ENCODE data around the gene HIPK4.

Gene HIPK4

DNA sequence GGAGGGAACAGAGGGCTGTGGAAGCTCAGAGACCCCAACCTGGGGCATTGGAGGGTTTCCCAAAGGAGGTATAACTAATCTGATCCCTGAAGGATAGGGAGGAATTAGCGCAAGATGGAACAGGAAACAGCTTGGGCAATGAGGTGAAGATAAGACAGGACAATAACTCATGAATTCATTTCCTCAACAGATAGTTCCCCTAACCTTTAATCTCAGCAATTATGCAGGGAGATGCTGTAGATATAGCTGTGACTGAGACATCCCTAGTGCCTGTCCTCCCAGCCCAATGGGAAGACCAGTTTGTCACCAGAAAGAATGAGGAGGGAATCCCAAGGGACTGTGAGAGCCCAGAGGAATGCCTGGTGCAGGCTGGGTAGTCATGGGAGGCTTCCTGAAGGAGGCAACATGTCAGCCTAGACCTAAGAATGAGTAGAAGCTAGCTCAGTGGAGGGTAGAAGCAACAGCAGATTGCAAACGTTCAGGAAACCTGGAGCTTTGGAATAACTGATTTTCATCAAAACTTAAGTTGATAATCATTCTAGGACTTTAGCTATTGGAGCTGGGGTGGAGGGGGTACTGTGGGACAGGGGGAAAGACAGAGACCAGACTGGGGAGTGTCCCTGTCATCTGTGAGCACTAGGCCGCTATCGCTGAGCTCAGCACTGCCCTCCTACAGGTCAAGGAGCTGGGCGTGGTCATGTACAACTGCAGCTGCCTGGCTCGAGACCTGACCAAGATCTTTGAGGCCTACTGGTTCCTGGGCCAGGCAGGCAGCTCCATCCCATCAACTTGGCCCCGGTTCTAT, 18.8 kb downstream of the HIPK4 start:
- TF ChIP-seq SIN3A (IDR thresholded peaks at IDR 0.05; ENCODE audit: borderline replicate concordance, insufficient read depth, low read length) (no peak), FOXP2 (optimal IDR thresholded peaks at IDR 0.05; ENCODE audit: borderline replicate concordance, extremely low read depth, extremely low read length, insufficient read depth) (no peak), TAF1 (IDR thresholded peaks at IDR 0.05; ENCODE audit: borderline replicate concordance, insufficient read depth, low read length) (no peak), POLR2AphosphoS5 (IDR thresholded peaks at IDR 0.05; ENCODE audit: low read depth, low read length) (no peak)
- TF ChIP-seq, protein P1, sequence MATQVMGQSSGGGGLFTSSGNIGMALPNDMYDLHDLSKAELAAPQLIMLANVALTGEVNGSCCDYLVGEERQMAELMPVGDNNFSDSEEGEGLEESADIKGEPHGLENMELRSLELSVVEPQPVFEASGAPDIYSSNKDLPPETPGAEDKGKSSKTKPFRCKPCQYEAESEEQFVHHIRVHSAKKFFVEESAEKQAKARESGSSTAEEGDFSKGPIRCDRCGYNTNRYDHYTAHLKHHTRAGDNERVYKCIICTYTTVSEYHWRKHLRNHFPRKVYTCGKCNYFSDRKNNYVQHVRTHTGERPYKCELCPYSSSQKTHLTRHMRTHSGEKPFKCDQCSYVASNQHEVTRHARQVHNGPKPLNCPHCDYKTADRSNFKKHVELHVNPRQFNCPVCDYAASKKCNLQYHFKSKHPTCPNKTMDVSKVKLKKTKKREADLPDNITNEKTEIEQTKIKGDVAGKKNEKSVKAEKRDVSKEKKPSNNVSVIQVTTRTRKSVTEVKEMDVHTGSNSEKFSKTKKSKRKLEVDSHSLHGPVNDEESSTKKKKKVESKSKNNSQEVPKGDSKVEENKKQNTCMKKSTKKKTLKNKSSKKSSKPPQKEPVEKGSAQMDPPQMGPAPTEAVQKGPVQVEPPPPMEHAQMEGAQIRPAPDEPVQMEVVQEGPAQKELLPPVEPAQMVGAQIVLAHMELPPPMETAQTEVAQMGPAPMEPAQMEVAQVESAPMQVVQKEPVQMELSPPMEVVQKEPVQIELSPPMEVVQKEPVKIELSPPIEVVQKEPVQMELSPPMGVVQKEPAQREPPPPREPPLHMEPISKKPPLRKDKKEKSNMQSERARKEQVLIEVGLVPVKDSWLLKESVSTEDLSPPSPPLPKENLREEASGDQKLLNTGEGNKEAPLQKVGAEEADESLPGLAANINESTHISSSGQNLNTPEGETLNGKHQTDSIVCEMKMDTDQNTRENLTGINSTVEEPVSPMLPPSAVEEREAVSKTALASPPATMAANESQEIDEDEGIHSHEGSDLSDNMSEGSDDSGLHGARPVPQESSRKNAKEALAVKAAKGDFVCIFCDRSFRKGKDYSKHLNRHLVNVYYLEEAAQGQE (IDR thresholded peaks at IDR 0.05; ENCODE audit: insufficient read depth in 1 of 2, low read depth in 2 of 2, low read length in 2 of 2): no peak

DNA sequence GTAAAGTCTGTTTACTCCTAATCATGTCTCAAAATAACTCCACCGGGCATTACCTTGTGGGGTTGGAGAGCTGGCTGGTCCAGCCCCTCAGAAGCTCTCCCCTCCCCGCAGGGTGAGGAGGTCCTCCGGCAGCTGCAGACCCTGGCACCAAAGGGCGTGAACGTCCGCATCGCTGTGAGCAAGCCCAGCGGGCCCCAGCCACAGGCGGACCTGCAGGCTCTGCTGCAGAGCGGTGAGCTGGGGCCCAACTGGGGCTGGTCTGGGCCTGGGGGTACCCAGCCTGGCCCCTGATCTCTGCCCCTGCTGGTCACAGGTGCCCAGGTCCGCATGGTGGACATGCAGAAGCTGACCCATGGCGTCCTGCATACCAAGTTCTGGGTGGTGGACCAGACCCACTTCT, 20.2 kb downstream of the HIPK4 start:
- TF ChIP-seq, protein P1 (IDR thresholded peaks at IDR 0.05; ENCODE audit: insufficient read depth in 1 of 2, low read depth in 2 of 2, low read length in 2 of 2): no peak
- TF ChIP-seq SIN3A (IDR thresholded peaks at IDR 0.05; ENCODE audit: borderline replicate concordance, insufficient read depth, low read length): no peak
- TF ChIP-seq POLR2AphosphoS5 (IDR thresholded peaks at IDR 0.05; ENCODE audit: low read depth, low read length): no peak
- no peak for TF ChIP-seq TAF1 (IDR thresholded peaks at IDR 0.05; ENCODE audit: borderline replicate concordance, insufficient read depth, low read length)
- no peak for TF ChIP-seq FOXP2 (optimal IDR thresholded peaks at IDR 0.05; ENCODE audit: borderline replicate concordance, extremely low read depth, extremely low read length, insufficient read depth)

DNA sequence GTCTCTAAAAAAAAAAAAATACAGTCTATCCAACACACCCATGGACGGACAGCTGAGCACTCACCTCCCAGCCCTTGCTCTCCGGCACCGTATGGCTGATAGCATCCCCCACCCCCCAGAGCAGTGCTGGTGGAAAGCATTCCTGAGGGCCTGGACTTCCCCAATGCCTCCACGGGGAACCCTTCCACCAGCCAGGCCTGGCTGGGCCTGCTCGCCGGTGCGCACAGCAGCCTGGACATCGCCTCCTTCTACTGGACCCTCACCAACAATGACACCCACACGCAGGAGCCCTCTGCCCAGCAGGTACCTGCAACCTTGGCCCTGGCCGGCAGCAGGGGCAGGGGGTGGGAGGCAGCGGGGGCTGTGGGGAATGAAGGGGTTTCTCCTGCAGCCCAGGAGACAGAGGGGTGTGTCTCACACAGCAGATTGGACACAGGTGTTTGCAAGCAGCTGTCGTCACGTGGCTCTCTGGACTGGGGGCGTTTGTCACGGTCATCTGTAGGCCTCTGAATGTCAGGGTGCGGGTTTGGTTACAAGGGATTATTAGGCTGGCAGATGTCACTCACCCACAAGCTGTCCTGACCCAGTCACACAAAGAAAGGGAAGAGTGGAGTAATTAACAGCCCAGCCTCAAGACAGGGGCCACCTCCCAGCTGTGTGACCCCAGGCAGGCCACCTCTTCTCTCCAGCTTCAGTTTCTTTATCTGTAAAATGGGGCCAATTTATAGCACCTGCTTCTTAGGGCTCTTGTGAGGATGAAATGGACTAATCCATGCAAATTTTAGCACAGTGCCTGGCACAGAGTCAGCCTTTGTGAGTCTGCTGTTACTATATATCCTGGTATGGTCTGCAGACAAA, 22.2 kb downstream of the HIPK4 start:
- TF ChIP-seq POLR2AphosphoS5 (IDR thresholded peaks at IDR 0.05; ENCODE audit: low read depth, low read length) (no peak), TAF1 (IDR thresholded peaks at IDR 0.05; ENCODE audit: borderline replicate concordance, insufficient read depth, low read length) (no peak), SIN3A (IDR thresholded peaks at IDR 0.05; ENCODE audit: borderline replicate concordance, insufficient read depth, low read length) (no peak), FOXP2 (optimal IDR thresholded peaks at IDR 0.05; ENCODE audit: borderline replicate concordance, extremely low read depth, extremely low read length, insufficient read depth) (no peak)
- TF ChIP-seq, protein P1 (IDR thresholded peaks at IDR 0.05; ENCODE audit: insufficient read depth in 1 of 2, low read depth in 2 of 2, low read length in 2 of 2): no peak

DNA sequence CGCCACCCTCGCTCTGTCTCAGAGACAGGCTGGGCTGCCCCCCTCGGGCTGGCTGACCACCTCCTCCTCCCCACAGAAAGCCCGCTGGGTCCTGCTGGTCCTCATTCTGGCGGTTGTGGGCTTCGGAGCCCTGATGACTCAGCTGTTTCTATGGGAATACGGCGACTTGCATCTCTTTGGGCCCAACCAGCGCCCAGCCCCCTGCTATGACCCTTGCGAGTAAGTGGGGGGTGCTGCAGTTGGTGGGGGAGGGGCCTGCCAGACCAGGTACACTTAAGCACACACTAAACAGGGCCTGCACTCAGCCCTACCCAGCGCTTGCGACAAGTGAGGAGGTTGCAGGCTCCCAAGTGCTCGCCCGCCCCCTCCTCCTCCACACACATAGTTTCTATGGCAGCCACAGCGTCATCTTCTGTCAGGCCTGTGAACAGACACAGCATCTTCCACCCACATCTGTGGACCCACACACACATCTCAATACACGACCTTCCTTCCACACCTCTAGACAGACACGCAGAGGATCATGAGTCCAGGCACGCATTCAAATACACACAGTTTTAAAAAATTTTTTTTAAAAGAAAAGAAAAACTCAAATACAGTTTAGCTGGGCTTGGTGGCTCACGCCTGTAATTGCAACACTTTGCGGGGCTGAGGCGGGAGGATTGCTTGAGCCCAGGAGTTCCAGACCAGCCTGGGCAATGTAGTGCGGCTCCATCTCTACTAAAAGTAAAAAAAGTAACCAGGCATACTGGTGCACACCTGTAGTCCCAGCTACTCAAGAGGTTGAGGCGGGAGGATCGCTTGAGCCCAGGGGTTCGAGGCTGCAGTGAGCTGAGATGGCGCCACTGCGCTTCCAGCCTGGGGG, 23.1 kb downstream of the HIPK4 start:
- TF ChIP-seq, protein P1 (IDR thresholded peaks at IDR 0.05; ENCODE audit: insufficient read depth in 1 of 2, low read depth in 2 of 2, low read length in 2 of 2): no peak
- no peak for TF ChIP-seq POLR2AphosphoS5 (IDR thresholded peaks at IDR 0.05; ENCODE audit: low read depth, low read length)
- TF ChIP-seq FOXP2 (optimal IDR thresholded peaks at IDR 0.05; ENCODE audit: borderline replicate concordance, extremely low read depth, extremely low read length, insufficient read depth): no peak
- no peak for TF ChIP-seq SIN3A (IDR thresholded peaks at IDR 0.05; ENCODE audit: borderline replicate concordance, insufficient read depth, low read length)
- TF ChIP-seq TAF1 (IDR thresholded peaks at IDR 0.05; ENCODE audit: borderline replicate concordance, insufficient read depth, low read length): no peak
